ENCODE measurements around the gene SMKR1.
"Not testable (repeated sequence)": the region's sequence is repeated elsewhere in the genome, so short reads cannot be mapped to it uniquely, and the experiment has no call there.

The SMKR1 gene

DNA sequence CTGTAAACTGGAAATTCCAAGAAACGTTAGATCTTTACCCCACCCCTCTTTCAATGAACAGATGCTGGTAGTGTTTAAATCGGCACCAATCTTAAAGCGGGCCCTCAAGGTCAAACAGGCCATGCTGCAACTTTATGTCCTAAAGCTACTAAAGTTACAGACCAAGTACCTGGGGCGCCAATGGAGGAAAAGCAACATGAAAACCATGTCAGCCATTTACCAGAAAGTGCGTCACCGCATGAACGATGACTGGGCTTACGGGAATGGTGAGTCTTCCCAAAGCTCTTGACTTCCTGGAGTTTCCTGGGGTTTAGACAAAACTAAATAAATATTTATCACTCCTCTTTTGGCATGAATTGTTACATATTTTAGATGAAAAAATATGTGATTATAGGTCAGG lies 19.6 kb upstream of the SMKR1 start:
- no peak for DNase-seq (ENCODE audit: low read depth)

- no peak for DNase-seq (ENCODE audit: low read depth)
These were observed 12.8 kb upstream of the SMKR1 start for GRCh38 chr7:129489491-129489890.

DNA sequence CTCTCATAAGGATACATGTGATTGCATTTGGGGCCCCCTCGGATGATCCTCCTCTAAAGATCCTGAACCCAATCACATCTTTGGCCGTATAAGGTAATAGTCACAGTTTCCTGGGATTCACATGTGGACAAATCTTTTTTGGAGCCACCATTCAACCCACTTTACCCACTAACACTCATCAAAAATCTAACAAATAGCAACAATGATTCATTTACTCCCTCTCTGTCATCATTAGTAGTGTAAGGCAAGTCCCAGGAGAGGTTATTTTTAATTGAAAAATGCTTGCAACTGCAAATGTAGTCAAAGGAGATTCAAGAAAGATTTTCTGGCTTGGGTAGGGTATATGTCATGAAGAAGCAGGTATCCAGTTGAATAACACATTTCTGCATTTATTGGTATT lies 9.9 kb upstream of the SMKR1 start:
- DNase-seq (ENCODE audit: low read depth), result no peak

DNA sequence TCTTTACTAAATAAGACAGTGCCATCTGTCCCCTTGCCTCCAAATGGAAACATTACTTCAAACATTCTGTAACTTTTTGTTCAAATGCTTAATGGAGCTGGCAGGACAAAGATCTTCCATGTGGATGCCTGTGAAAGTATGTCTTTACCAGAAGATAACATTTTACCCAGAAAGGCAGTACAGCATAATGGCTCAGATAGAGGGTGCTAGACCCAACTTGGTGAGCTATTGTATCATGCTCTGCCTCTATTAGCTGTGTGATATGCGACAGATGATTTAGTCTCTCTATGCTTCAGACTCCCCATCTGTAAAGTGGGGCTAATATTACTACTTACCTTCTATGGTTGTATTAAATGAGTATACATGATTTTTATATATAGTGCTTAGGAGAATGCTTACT lies 8.8 kb upstream of the SMKR1 start:
- DNase-seq (ENCODE audit: low read depth), result no peak

DNA sequence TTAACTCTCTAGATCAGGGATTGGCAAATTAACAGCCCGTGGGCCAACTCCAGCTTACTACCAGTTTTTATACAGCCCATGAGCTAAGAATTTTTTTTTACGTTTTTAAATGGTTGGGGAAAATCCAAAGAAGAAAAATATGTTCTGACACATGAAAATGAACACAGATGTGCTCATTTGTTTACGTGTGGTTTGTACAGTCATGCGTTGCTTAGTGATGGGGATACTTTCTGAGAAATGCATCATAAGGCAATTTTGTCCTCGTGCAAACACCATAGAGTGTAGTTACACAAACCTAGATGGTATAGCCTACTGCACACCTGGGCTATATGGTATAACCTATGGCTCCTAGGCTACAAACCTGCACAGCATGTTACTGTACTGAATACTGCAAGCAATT lies 8.3 kb upstream of the SMKR1 start:
- no peak for DNase-seq (ENCODE audit: low read depth)

DNA sequence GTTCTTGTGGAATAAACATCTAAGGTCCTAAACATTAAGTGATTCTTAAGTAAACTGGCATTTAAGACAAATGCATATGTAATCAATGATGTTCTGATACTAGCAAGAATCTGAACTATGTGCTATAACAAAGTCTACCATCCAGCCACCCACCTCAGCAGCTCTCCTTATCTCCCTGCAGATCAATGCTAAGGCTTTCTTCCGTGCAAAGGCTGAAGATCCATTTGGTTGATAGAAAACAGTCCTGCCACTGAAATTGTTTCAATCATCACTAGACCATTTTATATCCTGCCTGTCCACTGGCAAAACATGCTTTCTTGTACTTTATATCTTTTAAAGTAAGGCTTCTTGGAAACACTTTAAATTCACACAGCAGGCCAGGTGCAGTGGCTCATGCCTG lies 6.3 kb upstream of the SMKR1 start:
- no peak for DNase-seq (ENCODE audit: low read depth)

GRCh38 chr7:129496653-129497052 lies 5.7 kb upstream of the SMKR1 start:
- no peak for DNase-seq (ENCODE audit: low read depth)

GRCh38 chr7:129497156-129497555 lies 5.2 kb upstream of the SMKR1 start:
- no peak for DNase-seq (ENCODE audit: low read depth)

DNA sequence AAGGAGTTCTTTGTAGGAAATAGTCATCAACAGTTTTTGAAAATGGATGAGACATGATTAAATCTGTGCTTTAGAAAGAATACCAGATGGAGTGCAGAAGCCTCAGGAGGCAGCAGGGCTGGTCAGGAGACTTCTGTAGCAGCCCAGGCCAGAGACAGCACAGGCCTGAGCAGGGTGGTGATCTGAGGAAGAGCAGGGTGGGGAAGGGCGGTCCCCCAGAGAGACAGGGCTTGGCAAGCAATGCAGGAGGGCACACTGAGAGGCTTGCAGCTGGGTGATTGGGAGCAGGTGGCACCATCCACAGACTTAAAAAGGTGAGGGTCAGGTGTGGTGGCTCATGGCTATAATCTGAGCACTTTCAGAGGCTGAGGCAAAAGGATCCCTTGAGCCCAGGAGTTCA lies 4.3 kb upstream of the SMKR1 start:
- no peak for DNase-seq (ENCODE audit: low read depth)

- no peak for DNase-seq (ENCODE audit: low read depth)
These were observed 2.3 kb upstream of the SMKR1 start for GRCh38 chr7:129499999-129500398.

GRCh38 chr7:129502708-129503685 lies 666 bp downstream of the SMKR1 start:
- no peak for DNase-seq (ENCODE audit: low read depth)

DNA sequence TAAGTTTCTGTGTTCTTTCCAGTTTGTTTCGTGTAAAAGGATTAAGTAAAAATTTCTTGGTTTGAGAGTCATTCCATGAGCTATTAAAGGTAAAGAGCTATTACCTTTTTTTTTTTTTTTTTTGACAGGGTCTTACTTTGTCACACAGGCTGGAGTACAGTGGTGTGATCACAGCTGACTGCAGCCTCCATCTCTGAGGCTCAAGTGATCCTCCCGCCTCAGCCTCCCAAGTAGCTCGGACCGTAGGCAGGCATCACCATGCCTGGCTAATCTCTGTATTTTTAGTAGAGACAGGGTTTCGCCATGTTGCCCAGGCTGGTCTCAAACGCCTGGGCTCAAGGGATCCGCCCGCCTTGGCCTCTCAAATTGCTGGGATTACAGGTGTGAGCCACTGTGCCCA lies 1.4 kb downstream of the SMKR1 start:
- no peak for DNase-seq (ENCODE audit: low read depth)

DNA sequence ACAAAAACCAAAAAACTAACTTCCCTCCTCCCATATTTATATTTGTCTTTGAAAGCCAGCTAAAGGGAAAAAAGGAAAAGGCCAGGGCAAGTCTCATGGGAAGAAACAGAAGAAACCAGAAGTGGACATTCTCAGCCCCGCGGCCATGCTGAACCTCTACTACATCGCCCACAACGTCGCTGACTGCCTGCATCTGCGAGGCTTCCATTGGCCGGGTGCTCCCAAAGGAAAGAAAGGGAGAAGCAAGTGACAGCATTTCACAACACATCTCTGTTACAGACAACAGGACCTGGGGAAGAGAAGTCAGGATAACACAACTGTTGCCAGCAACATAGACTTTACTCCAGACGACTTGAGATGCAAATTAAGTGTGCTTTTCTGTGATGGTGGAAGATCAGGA lies 9.9 kb downstream of the SMKR1 start:
- DNase-seq (ENCODE audit: low read depth), result no peak

DNA sequence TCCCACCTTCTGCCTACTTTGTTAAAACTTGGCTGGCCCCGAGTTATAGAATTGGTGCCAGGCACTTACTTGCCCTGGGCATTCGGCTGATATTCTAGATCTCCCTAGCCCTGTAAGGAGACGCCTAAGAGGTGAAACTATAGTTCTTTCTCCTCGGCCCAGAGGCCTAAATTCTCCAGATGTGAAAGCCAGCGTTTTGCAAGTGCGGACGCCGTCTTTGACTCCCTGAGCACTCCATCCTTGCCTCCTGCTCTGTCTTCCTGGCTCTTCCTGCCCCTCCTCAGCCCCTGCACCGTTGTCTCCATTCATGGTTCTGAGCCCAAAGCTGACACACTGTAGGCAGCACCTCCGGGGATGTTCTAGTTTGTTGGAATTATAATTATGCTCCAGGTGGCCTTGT lies 11.2 kb downstream of the SMKR1 start:
- no peak for DNase-seq (ENCODE audit: low read depth)

GRCh38 chr7:129514683-129515082 lies 12.4 kb downstream of the SMKR1 start:
- DNase-seq (ENCODE audit: low read depth), result no peak

GRCh38 chr7:129515381-129515780 lies 13.1 kb downstream of the SMKR1 start:
- DNase-seq (ENCODE audit: low read depth), result no peak

- no peak for DNase-seq (ENCODE audit: low read depth)
These were observed 15.6 kb downstream of the SMKR1 start for GRCh38 chr7:129517931-129518330.

DNA sequence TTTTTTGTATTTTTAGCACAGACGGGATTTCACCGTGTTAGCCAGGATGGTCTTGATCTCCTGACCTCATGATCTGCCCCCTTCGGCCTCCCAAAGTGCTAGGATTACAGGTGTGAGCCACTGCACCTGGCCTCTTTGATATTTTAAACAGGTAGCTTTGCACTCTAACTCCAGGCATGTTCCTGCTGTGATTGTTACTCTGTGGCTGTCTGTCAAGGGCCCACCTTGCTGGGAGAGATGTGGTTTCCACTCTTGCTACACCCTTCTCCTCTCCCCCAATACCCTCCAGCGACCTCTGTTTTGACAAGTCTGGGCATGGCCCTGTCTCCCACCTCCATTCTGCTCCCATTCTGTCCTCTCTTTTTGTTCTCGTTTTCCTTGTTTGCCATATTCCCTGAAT lies 17.1 kb downstream of the SMKR1 start:
- no peak for DNase-seq (ENCODE audit: low read depth)

DNA sequence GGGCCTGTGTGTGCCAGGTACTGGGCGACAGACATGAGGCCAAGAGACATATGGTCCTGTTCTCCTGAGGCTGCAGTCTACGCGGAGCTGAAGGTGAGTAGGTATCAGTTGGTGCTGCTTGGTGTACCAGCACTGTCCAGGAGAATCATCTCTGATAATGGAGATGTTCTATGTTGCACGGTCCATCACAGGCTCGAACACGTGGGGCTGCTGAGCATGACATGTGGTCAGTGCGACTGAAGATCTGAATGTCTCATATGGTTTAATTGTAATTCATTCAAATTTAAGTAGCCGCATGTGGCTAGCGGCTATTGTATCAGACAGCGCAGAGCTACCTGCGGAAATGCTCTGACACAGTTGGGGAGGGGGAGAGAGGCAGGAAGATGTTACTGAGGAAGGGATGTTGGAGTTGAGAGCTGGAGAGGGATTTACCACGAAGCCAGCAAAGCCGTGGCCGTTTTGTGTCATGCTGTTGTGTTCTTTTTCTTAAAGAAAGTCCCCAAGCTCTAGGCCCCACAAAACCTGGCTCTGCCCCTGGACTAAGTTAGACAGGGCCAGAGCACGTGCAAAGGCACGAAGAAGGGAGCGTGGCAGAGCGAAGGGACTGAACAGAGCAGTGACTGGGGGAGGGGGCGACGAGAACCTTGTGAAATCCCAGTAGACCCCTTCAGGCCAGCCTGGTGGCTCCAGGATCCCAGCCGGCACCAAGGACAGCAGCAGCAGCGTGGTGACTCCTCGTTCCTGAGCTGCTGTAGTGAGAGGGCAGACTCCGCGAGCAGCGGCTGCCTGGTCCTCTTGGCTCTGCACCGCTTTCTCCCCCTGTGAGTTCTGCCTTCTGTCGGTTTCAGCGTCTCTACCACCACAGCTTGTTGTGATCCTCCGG lies 20.0 kb downstream of the SMKR1 start:
- DNase-seq (ENCODE audit: low read depth), result no peak

DNA sequence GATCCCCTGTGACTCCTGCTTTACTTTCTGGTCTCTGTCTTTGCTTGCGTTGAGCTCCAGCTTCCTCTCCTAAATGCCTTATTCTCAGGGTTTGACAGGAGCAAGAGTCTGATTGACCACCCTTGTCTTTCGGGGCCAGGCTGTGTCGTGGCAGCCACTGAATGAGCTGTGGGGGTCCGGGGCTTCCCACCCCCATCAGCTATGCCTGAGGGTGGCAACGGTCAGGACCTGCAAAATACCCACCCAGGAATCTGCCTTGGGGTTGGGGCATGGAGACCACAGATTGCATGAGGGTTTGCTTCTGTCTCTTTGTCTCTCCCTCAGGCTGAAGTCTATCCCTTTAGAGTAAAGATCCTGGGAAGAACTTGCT lies 20.6 kb downstream of the SMKR1 start:
- no peak for DNase-seq (ENCODE audit: low read depth)

- no peak for DNase-seq (ENCODE audit: low read depth)
These were observed 21.6 kb downstream of the SMKR1 start for GRCh38 chr7:129523924-129524323.

GRCh38 chr7:129524405-129524804 lies 22.1 kb downstream of the SMKR1 start:
- not testable (repeated sequence) for DNase-seq (ENCODE audit: low read depth)

- no peak for DNase-seq (ENCODE audit: low read depth)
These were observed 23.0 kb downstream of the SMKR1 start for GRCh38 chr7:129525225-129525862.
